Lower leg skin (tissue), 3 donors: ENCODE data around the gene CRISPLD2.

Source experiments
- CTCF ChIP-seq, 3 donors: fragments of 450-650 bp; IDR thresholded peaks; one replicate each; pipeline ENCODE4 v1.5.1; 2016; ENCODE audit warnings: antibody characterized with exemption in 3 of 3, mild to moderate bottlenecking in 3 of 3, moderate library complexity in 2 of 3
- POLR2A ChIP-seq, 2 donors: fragments of 450-650 bp; IDR thresholded peaks; one replicate each; pipeline ENCODE4 v1.6.1; 2016 to 2017; ENCODE audit warnings: antibody characterized with exemption in 2 of 2, mild to moderate bottlenecking in 1 of 2, moderate library complexity in 1 of 2

GRCh38 chr16:84817206-84817605 is 2.6 kb upstream of the CRISPLD2 start:
- TF ChIP-seq CTCF (IDR thresholded peaks at IDR 0.05) (no peak), POLR2A (IDR thresholded peaks at IDR 0.05) (no peak)
